HCT116 (cell line): ENCODE results near the gene TSPAN13. TPM values are rescaled to one million over a fixed set of nuclear protein-coding genes. Genes with fewer than 3 reads are reported as not detected.

ENCODE experiments used
- ATAC-seq: fragments of 200-7000 bp; cut with Tn5 transposase; 2 replicates; pipeline ENCODE4 v1.9.1; 2020; ENCODE audit warnings: mild to moderate bottlenecking, moderate library complexity
- BruUV-seq: library from RNA; stranded (reverse); fragments of 400-500 nt; replicated peaks from 2 replicates; lab custom pipeline; 2021; lab: Mats Ljungman, UMichigan
- CTCF ChIA-PET: fragments of 300-600 bp; sonication (Branson Sonifier 250); formaldehyde crosslinking; loops from one replicate; lab custom pipeline; 2021; ENCODE audit warnings: antibody characterized with exemption; lab: Charles Lee
- POLR2A ChIA-PET: fragments of 300-600, 350-600 bp; sonication (Branson Sonifier 250); formaldehyde crosslinking; loops from one replicate; lab custom pipeline; 2021; ENCODE audit warnings: antibody characterized with exemption; lab: Charles Lee
- RAD21 ChIA-PET, 2 experiments: fragments of 300-600 bp; sonication (Branson Sonifier 250); formaldehyde crosslinking; loops; one replicate each; lab custom pipeline; 2023; ENCODE audit warnings: low total read pairs in 2 of 2; ENCODE audit not compliant: uncharacterized antibody in 2 of 2, unreplicated experiment in 2 of 2, low non-redundant PET in 1 of 2; lab: Charles Lee
- DNase-seq: peaks from one replicate; pipeline ENCODE4 v3.0.0-alpha.2; 2010; ENCODE audit warnings: low read depth, low spot score
- H2AFZ ChIP-seq: fragments of 200-600 bp; shearing (Covaris generic), sonication (generic); 2 replicates; pipeline ENCODE4 v1.6.1; 2017; ENCODE audit warnings: low read depth, mixed run types, mixed read lengths, antibody characterized with exemption, low read length; ENCODE audit not compliant: poor library complexity, severe bottlenecking
- H3K27ac ChIP-seq: 2 replicates; pipeline ENCODE4 v1.5.1; 2012; ENCODE audit warnings: low read depth, low read length
- H3K27me3 ChIP-seq: fragments of 200-600 bp; sonication (generic); 2 replicates; pipeline ENCODE4 v1.6.1; 2016; ENCODE audit warnings: mixed run types, low read length, mixed read lengths; ENCODE audit not compliant: insufficient read depth
- H3K36me3 ChIP-seq, 2 experiments: fragments of 200-500 bp in 1 of 2; fragments of 200-600 bp in 1 of 2; sonication (Bioruptor generic) in 1 of 2; sonication (generic) in 1 of 2; 2 replicates each; pipeline versions ENCODE4 v1.5.1 to v1.6.1; 2014 to 2016; ENCODE audit warnings: low read length in 2 of 2, inconsistent platforms in 1 of 2, mixed read lengths in 1 of 2, mixed run types in 1 of 2; ENCODE audit not compliant: insufficient read depth in 2 of 2, control insufficient read depth in 1 of 2
- H3K4me1 ChIP-seq, 2 experiments: fragments of 200-600 bp in 1 of 2; sonication (generic) in 1 of 2; 2 replicates each; pipeline versions ENCODE4 v1.5.1 to v1.6.1; 2012 to 2017; ENCODE audit warnings: low read length in 2 of 2, inconsistent platforms in 1 of 2, mild to moderate bottlenecking in 1 of 2, mixed read lengths in 1 of 2, mixed run types in 1 of 2, moderate library complexity in 1 of 2; ENCODE audit not compliant: insufficient read depth in 2 of 2, control insufficient read depth in 1 of 2
- H3K4me2 ChIP-seq: fragments of 200-600 bp; sonication (generic); 2 replicates; pipeline ENCODE4 v1.6.1; 2017; ENCODE audit warnings: mixed run types, low read length, mixed read lengths
- H3K4me3 ChIP-seq, 2 experiments: fragments of 200-600 bp in 1 of 2; sonication (generic) in 1 of 2; replicated peaks in 1 of 2; 2 replicates each; pipeline ENCODE4 v1.5.1; 2011 to 2016; ENCODE audit warnings: low read length in 2 of 2, control low read depth in 1 of 2, low read depth in 1 of 2, mild to moderate bottlenecking in 1 of 2, mixed read lengths in 1 of 2, mixed run types in 1 of 2
- H3K79me2 ChIP-seq: fragments of 200-600 bp; sonication (generic); 2 replicates; pipeline ENCODE4 v1.6.1; 2017; ENCODE audit warnings: mild to moderate bottlenecking, mixed run types, low read length, moderate library complexity, mixed read lengths; ENCODE audit not compliant: insufficient read depth
- H3K9ac ChIP-seq: fragments of 200-600 bp; sonication (generic); 2 replicates; pipeline ENCODE4 v1.6.1; 2016; ENCODE audit warnings: low read length, mixed read lengths
- H3K9me2 ChIP-seq: fragments of 200-600 bp; sonication (generic), shearing (Covaris generic); 2 replicates; pipeline ENCODE4 v1.6.1; 2017; ENCODE audit warnings: mixed run types, mild to moderate bottlenecking, moderate library complexity; ENCODE audit not compliant: insufficient read depth
- H3K9me3 ChIP-seq, 2 experiments: fragments of 200-500 bp in 1 of 2; fragments of 200-600 bp in 1 of 2; sonication (Bioruptor generic) in 1 of 2; sonication (generic) in 1 of 2; 2 replicates each; pipeline ENCODE4 v1.6.1; 2014 to 2017; ENCODE audit warnings: low read length in 2 of 2, mixed read lengths in 2 of 2, inconsistent platforms in 1 of 2, low read depth in 1 of 2, mild to moderate bottlenecking in 1 of 2, mixed run types in 1 of 2, moderate library complexity in 1 of 2; ENCODE audit not compliant: control insufficient read depth in 1 of 2, insufficient read depth in 1 of 2
- H4K20me1 ChIP-seq: fragments of 200-600 bp; sonication (generic), shearing (Covaris generic); 2 replicates; pipeline ENCODE4 v1.6.1; 2017; ENCODE audit warnings: mixed run types, mild to moderate bottlenecking, moderate library complexity; ENCODE audit not compliant: insufficient read depth
- CBX3 ChIP-seq: IDR thresholded peaks from 2 replicates; pipeline ENCODE4 v1.6.1; 2012; ENCODE audit warnings: low read depth
- CEBPB ChIP-seq: IDR thresholded peaks from 2 replicates; pipeline ENCODE4 v1.6.1; 2012; ENCODE audit warnings: low read depth
- EGR1 ChIP-seq: IDR thresholded peaks from 2 replicates; pipeline ENCODE4 v1.6.1; 2012; ENCODE audit warnings: low read depth
- ELF1 ChIP-seq: IDR thresholded peaks from 2 replicates; pipeline ENCODE4 v1.6.1; 2012; ENCODE audit warnings: low read depth, borderline replicate concordance
- EZH2phosphoT487 ChIP-seq: fragments of 200-600 bp; IDR thresholded peaks from 2 replicates; pipeline ENCODE4 v1.6.1; 2018; ENCODE audit warnings: antibody characterized with exemption, borderline replicate concordance
- FOSL1 ChIP-seq: IDR thresholded peaks from 2 replicates; pipeline ENCODE4 v1.6.1; 2012; ENCODE audit warnings: low read depth
- JUND ChIP-seq: IDR thresholded peaks from 2 replicates; pipeline ENCODE4 v1.6.1; 2012
- POLR2A ChIP-seq: IDR thresholded peaks from 2 replicates; pipeline ENCODE4 v1.7.0; 2011; ENCODE audit warnings: borderline replicate concordance; ENCODE audit not compliant: insufficient read depth, insufficient read length; ENCODE audit errors: extremely low read depth
- RAD21 ChIP-seq: IDR thresholded peaks from 2 replicates; pipeline ENCODE4 v1.6.1; 2012; ENCODE audit warnings: low read depth, mild to moderate bottlenecking
- SP1 ChIP-seq: IDR thresholded peaks from 2 replicates; pipeline ENCODE4 v1.6.1; 2012; ENCODE audit warnings: low read depth
- SRF ChIP-seq: IDR thresholded peaks from 2 replicates; pipeline ENCODE4 v1.6.1; 2012; ENCODE audit warnings: low read depth
- TCF7L2 ChIP-seq: IDR thresholded peaks from 2 replicates; pipeline ENCODE4 v1.7.0; 2011; ENCODE audit warnings: borderline replicate concordance, inconsistent platforms; ENCODE audit not compliant: insufficient read depth, insufficient read length; ENCODE audit errors: extremely low read depth
- YY1 ChIP-seq: IDR thresholded peaks from 2 replicates; pipeline ENCODE4 v1.6.1; 2011; ENCODE audit warnings: low read length, low read depth, moderate library complexity, mild to moderate bottlenecking; ENCODE audit not compliant: insufficient replicate concordance; ENCODE audit errors: extremely low read depth
- ZFX ChIP-seq: fragments of 450-650 bp; IDR thresholded peaks from 2 replicates; pipeline ENCODE4 v1.6.1; 2017
- ZNF274 ChIP-seq: fragments of 200-500 bp; sonication (Bioruptor generic); IDR thresholded peaks from 2 replicates; pipeline ENCODE4 v1.6.1; 2014; ENCODE audit warnings: mild to moderate bottlenecking, low read depth, low read length, inconsistent platforms
- intact Hi-C: fragments of 100-400 bp; cut with micrococcal nuclease; formaldehyde crosslinking; loops from 2 replicates; pipeline ENCODE4 v1.10.0; 2022
- total RNA-seq: library from RNA; stranded (reverse); gene quantifications from one replicate; pipeline ENCODE4 v1.2.1, GENCODE V29; 2021; ENCODE audit not compliant: unreplicated experiment
- TF ChIP-seq, protein P1 (sequence below): IDR thresholded peaks from 2 replicates; pipeline ENCODE4 v1.6.1; 2011; ENCODE audit warnings: mild to moderate bottlenecking, low read length, moderate library complexity; ENCODE audit not compliant: insufficient replicate concordance; ENCODE audit errors: extremely low read depth
- TF ChIP-seq, protein P2 (sequence below): IDR thresholded peaks from 2 replicates; pipeline ENCODE4 v1.6.1; 2012; ENCODE audit warnings: low read depth
- TF ChIP-seq, protein P3 (sequence below): IDR thresholded peaks from 2 replicates; pipeline ENCODE4 v1.6.1; 2012

Gene TSPAN13
- total RNA-seq, 1 experiment from 2014 or later = 18.5 TPM

DNA sequence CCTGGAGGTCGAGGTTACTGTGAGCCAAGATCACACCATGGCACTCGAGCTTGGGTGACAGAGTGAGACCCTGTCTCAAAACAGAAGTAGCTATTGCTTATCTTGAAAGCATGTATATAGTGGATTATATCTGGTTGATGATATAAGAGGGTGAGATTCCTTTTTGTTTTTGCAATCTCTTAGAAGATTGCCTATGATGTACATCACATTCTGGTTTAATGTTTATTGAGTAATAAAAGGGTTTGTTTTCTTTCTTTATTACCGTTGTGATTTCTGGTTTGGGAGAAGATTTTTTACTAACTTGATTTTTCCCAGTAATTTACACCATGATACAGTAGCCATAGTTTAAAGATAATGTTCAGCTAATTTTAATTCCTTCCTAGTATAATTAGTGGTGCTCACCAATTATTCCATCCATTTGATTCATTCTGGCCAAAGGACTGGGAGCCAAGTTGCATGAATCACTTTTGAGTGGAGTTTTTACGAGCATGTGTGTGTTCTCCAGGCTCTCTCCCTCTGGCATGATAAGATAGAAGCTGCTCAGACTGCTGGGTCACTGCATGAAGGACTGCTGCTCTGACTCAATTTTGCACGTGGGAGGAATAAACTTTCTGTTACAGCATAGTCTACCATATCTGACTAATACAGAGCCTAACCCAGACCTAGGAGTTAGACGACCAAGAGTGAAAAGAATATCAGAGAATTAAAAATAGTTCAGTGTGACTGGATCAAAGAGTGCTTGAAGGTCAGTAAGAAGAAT is 13.5 kb upstream of the TSPAN13 start:
- TF ChIP-seq RAD21 = no peak
- TF ChIP-seq EZH2phosphoT487 = no peak
- TF ChIP-seq FOSL1 = 0 out of 2 replicates have a peak, but pooled peaks have one; percentile 34
- TF ChIP-seq, protein P1, sequence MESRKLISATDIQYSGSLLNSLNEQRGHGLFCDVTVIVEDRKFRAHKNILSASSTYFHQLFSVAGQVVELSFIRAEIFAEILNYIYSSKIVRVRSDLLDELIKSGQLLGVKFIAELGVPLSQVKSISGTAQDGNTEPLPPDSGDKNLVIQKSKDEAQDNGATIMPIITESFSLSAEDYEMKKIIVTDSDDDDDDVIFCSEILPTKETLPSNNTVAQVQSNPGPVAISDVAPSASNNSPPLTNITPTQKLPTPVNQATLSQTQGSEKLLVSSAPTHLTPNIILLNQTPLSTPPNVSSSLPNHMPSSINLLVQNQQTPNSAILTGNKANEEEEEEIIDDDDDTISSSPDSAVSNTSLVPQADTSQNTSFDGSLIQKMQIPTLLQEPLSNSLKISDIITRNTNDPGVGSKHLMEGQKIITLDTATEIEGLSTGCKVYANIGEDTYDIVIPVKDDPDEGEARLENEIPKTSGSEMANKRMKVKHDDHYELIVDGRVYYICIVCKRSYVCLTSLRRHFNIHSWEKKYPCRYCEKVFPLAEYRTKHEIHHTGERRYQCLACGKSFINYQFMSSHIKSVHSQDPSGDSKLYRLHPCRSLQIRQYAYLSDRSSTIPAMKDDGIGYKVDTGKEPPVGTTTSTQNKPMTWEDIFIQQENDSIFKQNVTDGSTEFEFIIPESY = no peak
- no peak for TF ChIP-seq TCF7L2
- peak; percentile 34; the same call in 1 of the 2 replicates for TF ChIP-seq EGR1
- TF ChIP-seq CBX3 = peak; percentile 34; the same call in 1 of the 2 replicates
- TF ChIP-seq POLR2A = no peak
- no peak for TF ChIP-seq SRF
- TF ChIP-seq, protein P2, sequence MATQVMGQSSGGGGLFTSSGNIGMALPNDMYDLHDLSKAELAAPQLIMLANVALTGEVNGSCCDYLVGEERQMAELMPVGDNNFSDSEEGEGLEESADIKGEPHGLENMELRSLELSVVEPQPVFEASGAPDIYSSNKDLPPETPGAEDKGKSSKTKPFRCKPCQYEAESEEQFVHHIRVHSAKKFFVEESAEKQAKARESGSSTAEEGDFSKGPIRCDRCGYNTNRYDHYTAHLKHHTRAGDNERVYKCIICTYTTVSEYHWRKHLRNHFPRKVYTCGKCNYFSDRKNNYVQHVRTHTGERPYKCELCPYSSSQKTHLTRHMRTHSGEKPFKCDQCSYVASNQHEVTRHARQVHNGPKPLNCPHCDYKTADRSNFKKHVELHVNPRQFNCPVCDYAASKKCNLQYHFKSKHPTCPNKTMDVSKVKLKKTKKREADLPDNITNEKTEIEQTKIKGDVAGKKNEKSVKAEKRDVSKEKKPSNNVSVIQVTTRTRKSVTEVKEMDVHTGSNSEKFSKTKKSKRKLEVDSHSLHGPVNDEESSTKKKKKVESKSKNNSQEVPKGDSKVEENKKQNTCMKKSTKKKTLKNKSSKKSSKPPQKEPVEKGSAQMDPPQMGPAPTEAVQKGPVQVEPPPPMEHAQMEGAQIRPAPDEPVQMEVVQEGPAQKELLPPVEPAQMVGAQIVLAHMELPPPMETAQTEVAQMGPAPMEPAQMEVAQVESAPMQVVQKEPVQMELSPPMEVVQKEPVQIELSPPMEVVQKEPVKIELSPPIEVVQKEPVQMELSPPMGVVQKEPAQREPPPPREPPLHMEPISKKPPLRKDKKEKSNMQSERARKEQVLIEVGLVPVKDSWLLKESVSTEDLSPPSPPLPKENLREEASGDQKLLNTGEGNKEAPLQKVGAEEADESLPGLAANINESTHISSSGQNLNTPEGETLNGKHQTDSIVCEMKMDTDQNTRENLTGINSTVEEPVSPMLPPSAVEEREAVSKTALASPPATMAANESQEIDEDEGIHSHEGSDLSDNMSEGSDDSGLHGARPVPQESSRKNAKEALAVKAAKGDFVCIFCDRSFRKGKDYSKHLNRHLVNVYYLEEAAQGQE = no peak
- no peak for TF ChIP-seq ZFX
- no peak for TF ChIP-seq YY1
- peak; percentile 31 for TF ChIP-seq SP1
- TF ChIP-seq JUND = peak; percentile 36; the same call in 1 of the 2 replicates
- TF ChIP-seq CEBPB = no peak
- no peak for TF ChIP-seq ELF1
- TF ChIP-seq, protein P3, sequence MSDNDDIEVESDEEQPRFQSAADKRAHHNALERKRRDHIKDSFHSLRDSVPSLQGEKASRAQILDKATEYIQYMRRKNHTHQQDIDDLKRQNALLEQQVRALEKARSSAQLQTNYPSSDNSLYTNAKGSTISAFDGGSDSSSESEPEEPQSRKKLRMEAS = peak; percentile 57
- TF ChIP-seq ZNF274 = no peak
- H3K4me2 ChIP-seq = peak overlapping the region; percentile 32
- H4K20me1 ChIP-seq = no peaks in the 10 kb centered on the region
- CTCF ChIA-PET = no interaction called here
- peak; percentile 63 for ATAC-seq
- RAD21 ChIA-PET = no interaction called here
- no peaks in the 10 kb centered on the region for H3K36me3 ChIP-seq
- POLR2A ChIA-PET = no interaction called here
- no peak overlapping the region for H3K27ac ChIP-seq
- no peaks in the 10 kb centered on the region for H3K9me3 ChIP-seq
- no TSS peak for BruUV-seq
- H3K4me3 ChIP-seq = no peak overlapping the region
- no peaks in the 10 kb centered on the region for H3K79me2 ChIP-seq
- intact Hi-C loops = no loop called here
- peak; percentile 24 for DNase-seq
- no peaks in the 10 kb centered on the region for H3K27me3 ChIP-seq
- no peak overlapping the region for H3K9ac ChIP-seq
- peaks cover 0 to 14% of the 10 kb centered on the region in 2 experiments; a peak in 2 of 4 replicates for H3K4me1 ChIP-seq
- H2AFZ ChIP-seq = no peak overlapping the region
- H3K9me2 ChIP-seq = no peaks in the 10 kb centered on the region
